Fibroblast of skin of right quadriceps (primary cell): ENCODE results near the gene TMEM50B.
A peak's percentile ranks its signal among the peaks of the same experiment; 100 is the strongest.
"Not testable (repeated sequence)": the region's sequence is repeated elsewhere in the genome, so short reads cannot be mapped to it uniquely, and the experiment has no call there.

Source experiments
- DNase-seq: peaks from one replicate; pipeline ENCODE4 v3.0.0-alpha.2; 2013

TMEM50B gene

DNA sequence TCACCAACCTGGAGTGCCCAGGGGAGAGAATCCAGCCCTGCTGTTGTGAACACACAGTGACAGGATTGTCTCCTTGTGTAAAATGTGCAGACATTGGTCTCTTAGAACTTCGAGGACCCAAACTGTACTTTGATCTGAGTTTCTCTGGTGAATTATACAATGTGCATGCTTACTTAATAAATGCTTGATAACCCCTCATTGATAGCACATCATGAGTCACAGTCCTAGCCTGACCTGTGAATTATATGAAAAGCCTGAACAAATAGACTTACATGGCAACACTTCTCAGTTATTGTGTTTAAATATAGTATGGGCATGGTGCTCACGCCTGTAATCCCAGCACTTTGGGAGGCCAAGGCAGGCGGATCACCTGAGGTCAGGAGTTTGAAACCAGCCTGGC is 53.9 kb downstream of the TMEM50B start:
- no peak for DNase-seq

DNA sequence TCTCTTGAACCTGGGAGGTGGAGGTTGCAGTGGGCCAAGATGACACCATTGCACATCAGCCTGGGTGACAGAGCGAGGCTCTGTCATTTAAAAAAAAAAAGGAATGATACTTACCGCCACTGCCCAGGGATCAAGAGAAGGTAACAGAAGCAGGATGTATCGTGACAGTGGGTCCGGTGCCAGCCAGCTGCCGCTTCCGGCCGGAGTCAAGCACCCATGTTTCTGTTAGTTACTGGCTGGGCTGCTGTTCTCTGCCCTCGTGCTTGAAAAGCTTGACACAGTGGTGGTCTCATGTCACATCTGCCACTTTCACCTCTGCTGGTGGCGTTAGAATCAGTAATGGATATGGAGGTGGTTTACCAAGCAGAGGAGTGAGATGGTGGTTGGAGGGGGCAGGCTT is 55.6 kb downstream of the TMEM50B start:
- DNase-seq, result no peak

DNA sequence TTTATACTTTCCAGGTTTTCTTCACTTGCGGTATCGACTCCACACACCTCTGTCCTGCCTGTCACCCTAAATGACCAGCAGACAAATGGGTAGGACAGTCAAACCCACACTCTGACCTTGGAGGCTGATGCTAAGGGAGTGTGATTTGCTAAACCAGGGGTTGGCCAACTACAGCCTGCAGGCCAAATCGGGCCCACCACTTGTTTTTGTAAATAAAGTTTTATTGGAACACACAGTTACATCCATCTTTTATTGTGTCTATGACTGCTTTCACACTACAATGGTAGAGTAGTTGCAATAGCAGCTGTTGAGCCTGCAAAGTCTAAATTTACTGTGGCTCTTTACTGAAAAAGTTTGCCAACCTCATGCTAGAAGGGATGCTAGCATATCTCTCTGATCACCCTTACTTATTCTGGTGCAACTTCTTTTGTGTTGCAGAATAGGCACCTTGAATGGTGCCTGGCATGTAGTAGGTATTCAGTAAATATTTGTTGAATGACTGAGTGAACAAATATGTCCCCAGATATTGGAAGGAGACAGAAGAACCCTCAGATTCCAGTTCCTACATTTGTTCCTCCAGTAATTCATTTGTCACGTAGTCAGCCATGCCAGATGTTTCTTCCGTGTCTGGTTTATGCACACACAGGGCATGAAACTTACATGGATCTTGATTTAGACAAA is 57.9 kb downstream of the TMEM50B start:
- no peak for DNase-seq

DNA sequence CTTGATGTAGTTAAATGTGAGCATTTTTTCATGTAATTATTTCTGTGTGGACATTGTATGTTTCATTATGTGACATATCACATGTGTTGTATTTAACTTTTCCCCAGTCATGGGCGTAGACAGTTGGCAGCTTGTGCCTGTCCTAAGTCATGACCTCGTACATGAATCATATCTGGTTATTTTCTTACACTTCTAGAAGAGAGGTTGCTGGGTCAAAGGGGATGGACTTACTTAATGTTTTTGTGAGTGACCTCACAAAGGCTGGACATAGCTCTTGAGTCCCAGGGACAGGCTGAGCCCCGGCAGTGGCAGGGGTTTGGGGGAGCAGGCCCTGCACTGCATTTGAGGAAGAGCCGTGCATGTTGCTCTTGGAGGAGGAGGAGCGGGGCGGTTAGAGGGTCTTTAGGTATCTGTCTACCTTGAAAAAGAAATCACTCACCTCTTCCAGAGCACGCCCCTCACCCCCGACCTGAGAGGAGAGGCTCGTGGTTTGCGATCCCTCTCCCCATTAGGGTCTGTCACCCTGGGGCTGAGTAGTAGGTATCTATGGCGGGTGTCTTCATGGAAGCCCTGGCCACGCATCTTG is 60.1 kb downstream of the TMEM50B start:
- DNase-seq, result no peak

DNA sequence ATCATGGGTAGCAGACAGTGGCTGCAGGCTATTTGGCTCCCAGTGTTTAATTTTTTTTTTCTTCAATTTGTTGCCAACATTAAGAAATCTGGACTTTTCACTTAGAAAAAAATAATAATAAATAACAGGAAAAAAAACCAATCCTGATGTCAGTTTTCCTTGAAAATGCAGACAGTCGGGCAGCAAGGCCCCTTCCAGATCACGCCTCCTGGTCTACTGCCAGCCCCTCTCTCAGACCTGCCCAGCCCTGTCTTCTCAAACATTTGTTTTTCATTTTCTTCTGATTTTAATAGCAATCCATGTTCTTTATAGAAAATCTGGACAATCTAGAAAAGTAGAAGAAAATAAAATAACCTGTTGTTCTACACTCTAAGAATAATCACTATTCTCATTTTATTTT is 61.1 kb downstream of the TMEM50B start:
- DNase-seq, result no peak

DNA sequence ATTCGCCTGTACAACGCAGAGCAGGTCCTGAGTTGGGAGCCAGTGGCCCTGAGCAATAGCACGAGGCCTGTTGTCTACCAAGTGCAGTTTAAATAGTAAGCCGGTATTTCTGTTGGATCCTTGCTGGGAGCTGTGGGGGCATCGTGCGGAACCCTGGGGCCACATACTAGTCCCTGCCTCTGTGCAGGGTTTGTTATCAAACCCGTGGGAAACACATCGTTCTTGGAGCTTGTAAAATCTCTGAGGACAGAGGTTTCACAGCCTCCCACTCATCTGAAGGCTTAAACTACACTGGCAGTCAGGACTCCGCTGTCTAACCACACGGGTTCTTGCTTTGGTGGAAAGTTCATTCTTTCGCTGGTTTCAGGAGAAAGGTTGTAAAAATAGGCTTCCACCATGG is 64.8 kb downstream of the TMEM50B start:
- no peak for DNase-seq

DNA sequence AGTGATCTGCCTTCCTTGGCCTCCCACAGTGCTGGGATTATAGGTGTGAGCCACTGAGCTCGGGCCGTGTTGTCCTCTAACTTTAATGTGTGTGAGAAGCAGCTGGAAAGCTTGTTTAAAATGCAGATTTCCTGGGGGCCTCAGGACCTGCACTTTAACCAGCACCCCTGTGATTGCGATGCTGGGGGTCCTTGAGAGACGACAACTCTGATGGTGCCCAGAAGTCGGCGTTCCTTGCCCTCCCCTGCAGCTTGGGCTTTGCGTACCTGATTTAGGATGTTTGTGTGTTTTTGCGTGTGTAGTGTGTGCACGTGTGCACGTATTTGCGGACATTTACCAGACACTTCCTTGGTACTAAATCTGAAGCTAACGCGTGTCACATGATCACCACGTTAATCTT is 65.7 kb downstream of the TMEM50B start:
- DNase-seq, result no peak

DNA sequence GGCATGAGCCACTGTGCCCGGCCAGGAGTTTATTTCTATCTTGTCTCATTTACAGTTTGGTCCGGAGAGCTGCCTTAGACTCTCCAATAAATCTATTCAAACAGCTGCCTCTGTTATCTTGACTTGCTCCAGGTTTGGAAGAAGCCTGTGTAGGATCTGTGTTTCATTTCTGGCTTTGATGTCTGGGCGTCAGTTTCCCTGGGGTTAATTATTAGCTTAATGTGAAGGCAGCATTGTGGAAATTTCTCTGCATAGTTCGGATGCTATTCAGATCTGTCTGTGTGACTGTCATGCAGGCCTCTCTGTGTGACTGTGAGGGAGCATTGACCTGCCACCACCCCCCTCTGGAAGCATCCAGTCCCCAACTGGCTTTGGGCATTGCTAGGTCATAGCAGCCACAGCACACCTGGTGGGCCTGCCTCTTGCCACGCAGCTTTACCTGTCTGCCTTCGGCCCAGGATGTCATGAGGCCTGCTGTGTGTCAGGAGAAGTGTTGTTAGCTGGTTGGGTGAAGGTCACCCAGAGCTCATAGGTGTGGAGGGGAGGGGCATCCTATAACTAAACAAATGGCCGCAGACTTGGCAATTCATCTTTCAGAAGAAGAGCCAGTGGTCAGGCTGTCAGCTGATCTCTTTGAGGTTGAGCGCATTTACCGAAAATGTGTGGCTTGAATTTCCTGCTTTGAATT is 66.8 kb downstream of the TMEM50B start:
- DNase-seq, result no peak

DNA sequence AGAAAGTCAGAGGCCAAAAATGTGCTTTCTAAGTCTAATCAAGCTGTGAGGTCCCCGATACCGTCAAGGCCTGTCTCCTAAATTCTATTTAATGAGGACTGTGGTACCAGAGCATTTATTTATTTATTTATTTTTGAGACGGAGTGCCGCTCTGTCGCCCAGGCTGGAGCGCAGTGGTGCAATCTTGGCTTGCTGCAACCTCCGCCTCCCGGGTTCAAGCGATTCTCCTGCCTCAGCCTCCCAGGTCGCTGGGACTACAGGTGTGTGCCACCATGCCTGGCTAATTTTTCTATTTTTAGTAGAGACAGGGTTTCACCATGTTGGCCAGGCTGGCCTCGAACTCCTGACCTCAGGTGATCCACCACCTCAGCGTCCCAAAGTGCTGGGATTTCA is 67.3 kb downstream of the TMEM50B start:
- DNase-seq, result not testable (repeated sequence)

DNA sequence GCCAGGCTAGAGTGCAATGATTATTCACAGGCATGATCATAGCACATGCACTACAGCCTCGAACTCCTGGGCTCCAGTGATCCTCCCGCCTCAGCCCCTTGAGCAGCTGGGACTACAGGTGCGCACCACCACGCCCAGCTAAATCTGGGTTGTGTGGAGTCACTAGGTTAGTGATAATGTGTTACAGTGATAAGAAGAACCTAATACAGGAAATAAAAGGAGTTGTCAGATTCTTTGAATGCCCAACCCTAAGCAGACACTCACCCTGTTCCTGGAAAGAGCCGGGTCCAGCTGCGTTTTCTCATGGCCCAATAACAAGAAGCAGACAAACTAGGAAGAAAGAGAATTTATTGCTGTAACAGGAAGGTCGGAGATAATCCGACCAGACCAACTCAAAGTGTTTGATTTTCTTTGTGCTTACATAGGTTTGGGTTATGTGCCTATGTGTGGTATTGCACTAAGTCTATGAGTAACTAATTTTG is 67.8 kb downstream of the TMEM50B start:
- no peak for DNase-seq

DNA sequence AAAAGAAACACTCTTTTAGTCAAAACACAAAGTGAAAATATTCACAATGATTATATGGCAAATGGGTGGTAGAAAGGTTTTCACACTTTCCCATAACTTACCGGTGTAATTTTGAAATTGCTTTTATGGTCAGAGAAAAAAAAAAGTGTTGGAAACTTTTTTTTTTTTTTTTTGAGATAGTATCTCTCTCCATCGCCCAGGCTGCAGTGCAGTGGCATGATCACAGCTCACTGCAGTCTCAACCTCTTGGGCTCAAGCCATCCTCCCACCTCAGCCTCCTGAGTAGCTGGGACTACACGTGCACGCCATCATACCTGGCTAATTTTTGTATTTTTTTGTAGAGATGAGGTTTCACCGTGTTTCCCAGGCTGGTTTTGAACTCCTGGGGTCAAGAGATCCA is 73.3 kb downstream of the TMEM50B start:
- no peak for DNase-seq

DNA sequence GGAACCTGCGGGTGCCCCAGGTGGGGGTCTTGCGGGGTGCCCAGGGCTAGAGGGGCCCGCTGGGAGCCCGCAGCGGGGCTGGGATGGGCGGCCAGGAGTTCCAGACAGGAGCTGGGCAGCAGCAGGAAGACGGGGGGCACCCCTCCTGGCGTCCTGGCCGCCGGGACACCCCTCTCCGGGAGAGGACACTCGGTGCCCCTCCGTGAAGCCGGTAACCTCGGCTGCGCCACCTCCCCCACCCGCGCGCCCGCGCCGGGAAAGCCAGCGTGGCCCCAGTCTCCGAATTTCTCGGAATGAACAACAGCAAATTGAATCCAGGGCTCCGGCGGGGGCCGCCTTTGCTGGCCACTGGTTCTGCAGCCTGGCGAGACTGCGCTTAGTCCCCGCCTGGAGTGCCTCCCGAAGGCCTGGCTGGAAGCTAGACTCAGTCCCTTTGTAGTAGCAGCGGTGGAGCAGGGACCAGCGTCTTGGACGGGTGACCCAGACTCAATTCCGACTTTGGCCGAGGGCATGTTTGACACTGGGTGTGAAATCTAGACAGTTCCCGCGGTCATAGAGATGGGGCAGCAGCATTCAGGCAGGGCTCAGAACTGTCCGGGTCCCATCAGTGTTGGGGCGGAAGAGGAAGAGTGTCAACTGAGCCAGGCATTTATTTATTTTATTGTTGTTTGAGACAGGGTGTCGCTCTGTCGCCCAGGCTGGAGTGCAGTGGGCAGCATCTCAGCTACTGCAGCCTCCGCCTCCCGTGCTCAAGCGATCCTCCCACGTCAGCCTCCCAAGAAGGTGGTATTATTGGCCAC is 75.8 kb downstream of the TMEM50B start:
- DNase-seq, result peak; percentile 55

DNA sequence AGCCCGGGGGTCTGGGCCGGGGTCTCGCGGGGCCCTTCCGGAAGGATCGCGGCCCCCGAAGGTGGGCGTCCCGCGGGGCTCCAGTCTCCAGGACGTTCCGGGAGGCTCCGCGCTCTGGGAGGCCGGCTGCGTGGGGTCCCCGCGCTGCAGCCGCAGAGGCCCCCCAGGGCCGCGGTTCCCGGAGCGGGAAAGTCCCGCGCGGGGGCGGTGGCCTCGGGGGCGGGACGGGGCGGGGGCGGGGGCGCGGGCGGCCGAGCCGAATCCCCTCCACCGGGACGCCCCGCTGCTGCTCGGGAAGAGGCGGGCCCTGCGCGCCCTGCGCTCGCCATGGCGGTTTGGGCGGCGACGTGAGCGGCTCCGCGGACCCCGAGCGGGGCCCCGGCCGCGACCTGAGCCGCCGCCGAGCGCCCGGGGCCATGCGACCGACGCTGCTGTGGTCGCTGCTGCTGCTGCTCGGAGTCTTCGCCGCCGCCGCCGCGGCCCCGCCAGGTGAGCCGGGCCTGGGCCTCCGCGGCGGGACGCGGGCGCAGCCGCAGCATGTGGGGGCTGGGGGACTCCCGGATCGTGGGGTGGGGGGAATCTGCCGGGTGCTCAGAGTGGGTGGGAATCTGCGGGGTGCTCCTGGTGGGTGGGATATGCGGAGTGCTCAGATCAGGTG is 76.5 kb downstream of the TMEM50B start, which contains the start of gene IFNGR2:
Gene IFNGR2 (plus strand): TSS at position 286 of the 658 bp plus-strand sequence. CDS start 131 bp downstream, at position 417.
- peak; percentile 38 for DNase-seq

DNA sequence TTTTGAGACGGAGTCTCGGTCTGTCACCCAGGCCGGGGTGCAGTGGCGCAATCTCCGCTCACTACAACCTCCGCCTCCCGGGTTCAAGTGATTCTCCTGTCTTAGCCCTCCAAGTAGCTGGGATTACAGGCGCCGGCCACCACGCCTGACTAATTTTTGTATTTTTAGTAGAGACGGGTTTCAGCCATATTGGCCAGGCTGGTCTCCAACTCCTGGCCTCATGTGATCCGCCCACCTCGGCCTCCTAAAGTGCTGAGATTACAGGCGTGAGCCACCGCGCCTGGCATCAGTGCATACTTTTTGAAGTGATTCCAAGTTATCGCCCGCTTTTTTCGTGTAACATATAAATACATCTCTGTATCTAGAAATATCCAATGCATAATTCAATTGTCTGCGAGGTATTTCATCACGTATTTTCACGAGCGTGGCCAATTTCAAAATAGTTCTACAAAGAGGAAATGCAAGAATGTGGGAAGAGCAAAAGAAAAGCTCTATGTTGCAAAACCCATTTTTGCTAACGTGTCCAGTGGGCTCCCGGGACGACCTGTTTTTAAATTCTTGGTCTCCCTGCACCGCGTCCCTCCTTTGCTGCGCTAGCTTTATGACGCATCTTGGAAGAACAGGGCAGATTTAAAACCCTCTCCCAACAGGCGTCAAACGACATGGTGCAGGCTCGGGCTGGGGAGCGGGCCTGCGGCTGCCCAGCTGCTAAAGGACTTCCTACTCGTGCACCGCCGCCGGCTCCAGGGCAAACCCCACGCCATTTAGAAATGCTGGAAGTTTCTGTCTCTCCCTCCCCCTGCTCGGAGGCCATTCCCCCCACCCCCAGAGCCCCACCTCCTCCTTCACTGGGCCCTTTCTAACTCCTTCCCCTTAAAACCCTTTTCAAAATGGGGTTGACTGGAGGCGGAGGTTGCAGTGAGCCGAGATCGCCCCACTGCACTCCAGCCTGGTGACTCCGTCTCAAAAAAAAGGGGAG is 77.5 kb downstream of the TMEM50B start:
- peak; percentile 83 for DNase-seq

DNA sequence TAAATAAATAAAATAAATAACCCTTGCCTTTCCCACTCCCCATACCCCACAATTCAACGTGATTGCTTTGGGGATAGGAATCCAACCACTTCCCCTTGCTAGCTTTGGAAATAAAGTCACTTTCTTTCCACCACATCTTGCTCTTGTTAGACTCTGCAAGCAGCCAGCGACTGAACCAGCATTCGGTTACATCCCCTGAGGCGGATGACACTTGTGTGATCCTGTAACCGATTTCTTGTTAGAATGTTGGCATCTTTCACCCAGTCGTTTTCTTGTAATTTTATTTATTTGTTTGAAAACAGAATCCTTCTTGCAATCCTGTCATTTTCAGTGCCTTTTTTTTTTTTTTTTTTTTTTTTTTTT is 78.2 kb downstream of the TMEM50B start:
- no peak for DNase-seq
